Activated CD4-positive, alpha-beta T cell treated with anti-CD3 and anti-CD28 coated beads, Interleukin-2, Interleukin-6, amounts not matched to agents 100 ng/mL and 50 ng/mL, durations not matched to agents 16 hours and 8 hours (primary cell): Measurements from ENCODE around the gene MEF2D.

Experiments used
- DNase-seq: peaks from one replicate; pipeline ENCODE4 v3.0.0-alpha.2; 2020

Gene MEF2D

GRCh38 chr1:156439777-156440183 is 60.8 kb downstream of the MEF2D start:
- DNase-seq: no peak

- DNase-seq: no peak
Measured at GRCh38 chr1:156439036-156439776, 61.4 kb downstream of the MEF2D start.

- DNase-seq: no peak
Measured at GRCh38 chr1:156438278-156438987, 62.1 kb downstream of the MEF2D start.

GRCh38 chr1:156437037-156437867 is 63.3 kb downstream of the MEF2D start:
- DNase-seq: no peak

DNA sequence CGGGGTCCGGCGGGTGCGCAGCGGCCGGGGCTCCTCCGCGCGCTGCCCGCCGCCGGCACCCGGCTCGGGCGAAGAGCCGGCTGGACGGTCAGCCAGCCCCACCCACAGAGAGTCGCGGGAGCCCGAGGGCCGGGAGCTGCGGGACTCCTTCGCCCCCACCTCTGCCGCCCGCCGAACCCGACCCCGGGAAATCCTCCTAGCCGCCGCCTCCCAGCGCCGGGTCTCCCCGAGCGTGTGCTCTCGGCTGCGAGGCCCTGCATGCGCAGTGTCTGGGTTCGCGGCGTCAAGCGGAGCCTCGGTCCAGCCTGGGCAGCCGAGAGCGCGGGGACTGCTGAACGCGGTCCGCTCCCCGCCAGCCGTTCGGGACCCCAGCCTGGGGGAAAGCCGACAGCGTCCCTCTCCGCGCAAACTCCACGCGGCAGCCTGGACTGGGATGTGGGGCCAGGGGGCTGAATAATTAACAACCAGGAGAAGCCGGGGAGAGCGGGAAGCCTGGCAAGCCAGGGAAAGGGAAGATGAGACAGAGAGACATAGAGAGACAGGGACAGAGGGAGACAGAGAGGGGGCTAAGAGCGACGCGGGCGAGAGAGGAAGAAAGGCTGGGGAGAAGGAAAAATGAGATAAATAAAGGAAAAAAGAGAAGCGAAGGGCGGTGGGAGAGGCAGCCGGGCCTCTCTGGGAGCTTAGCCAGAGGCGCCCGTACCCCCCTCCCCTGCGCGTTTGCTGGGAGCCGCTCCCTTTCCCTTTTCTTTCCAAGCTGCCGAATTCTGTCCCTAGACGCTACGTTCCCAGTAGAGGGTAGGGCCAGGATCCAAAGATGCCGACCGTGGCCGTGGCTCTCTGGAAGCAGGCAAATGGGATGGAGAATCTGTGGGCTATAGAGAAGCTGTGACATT is 64.2 kb downstream of the MEF2D start:
- DNase-seq: no peak

GRCh38 chr1:156435545-156436140 is 64.9 kb downstream of the MEF2D start:
- DNase-seq: peak; percentile 26

DNA sequence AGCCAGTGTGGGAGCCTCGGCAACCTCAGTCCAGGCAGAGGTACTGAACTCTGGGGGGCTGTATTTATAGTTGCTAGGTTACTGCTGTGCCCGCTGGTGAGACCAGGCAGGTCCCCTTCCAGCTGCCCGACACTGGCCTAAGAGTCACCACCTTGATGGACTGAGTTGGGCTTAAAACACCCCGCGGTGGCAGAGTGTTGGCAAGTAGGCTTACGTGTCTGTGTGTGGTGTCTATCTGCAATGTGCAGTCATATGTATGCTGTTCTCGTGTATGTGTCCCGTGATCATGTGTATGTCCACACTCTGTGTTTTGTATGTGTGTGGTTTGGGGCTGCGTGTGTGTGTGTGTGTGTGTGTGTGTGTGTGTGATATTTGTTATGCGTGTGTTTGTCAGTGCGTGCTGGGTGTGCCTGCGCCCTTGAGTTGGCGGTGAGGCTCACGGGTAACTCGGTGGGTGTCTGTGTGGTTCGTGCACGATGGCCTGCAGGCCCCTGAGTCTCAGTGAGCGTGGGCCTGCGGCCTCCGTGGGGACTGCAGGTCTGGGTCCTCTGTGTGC is 65.5 kb downstream of the MEF2D start:
- DNase-seq: no peak

DNA sequence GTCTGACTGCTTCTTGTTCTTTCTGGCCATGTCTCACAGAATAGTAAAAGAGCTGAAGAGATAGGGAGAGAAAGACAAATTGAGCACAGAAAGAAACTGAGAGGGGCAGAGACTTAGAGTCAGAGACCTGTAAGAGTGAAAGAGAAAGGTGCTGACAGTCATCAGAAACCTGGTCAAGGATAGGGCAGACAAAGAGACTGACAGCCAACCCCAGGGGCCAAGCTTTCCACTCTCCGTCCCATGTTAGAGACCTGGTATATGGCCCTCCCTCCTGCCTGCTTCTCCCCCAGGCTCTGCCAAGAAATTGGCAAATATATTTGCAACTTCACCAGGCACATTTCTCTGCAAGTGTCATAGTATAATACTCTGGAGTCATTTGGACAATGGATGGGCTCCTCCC is 67.0 kb downstream of the MEF2D start:
- no peak for DNase-seq

DNA sequence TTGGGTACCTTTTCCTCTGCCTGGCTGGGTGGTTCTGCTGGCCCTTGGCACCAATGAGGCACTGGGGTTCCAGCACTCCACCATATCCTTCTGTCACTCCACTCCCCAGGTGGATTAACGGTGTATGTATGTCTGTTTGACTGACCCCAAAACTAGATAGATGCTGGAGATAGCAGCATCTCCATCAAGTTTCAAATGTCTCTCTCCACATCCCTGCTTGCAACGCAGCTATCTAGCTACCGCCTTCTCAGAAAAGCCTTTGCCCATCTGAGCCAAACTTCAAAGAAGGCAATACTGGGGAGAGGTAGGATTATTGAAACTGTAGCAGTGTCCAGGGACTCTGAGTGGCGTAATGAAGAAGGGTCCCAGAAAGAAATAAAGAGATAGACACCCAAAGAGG is 67.5 kb downstream of the MEF2D start:
- no peak for DNase-seq

GRCh38 chr1:156432669-156433018 is 67.9 kb downstream of the MEF2D start:
- DNase-seq: no peak

DNA sequence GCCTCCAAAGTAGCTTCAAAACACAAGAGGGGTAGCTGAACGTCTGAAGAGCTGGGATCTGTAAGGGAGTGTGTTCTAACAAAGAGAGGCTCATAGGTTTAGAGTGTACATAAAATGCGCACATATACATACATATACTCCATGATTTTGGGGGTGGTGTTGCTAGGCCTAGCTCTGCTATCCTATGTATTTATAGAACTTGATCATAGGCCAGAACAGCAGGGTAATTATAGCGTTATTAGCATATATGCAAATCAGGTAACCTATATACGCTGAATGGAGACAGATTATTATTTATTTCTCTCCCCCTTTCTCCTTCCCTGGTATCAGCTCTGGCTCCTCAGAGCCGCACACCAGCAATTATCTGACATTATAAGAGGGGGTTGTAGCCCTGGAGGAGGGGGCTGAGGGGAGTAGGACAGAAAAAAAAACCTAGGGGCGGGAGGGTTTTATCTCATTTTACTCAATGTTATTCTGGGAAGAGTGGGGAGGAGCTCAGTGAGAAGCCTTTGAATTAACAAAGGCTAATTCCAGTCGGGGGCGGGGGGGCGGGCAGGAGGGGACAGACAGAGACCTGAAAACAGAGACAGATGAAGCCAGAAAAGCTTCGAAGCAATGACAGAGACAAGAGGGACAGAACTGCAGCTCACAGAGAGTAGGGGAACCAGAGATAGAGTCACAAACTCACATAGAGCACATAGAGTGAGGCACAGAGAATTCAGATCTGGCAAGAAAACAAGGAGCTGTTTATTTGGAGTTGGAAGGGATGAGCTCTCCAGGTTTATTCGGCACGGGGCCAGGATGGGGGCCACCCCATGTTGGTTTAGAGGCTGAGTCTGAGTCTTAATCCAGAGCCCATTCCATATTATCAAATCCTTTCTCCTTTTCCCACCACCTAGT is 68.6 kb downstream of the MEF2D start:
- DNase-seq: no peak

- no peak for DNase-seq
Measured at GRCh38 chr1:156431366-156431765, 69.2 kb downstream of the MEF2D start.

DNA sequence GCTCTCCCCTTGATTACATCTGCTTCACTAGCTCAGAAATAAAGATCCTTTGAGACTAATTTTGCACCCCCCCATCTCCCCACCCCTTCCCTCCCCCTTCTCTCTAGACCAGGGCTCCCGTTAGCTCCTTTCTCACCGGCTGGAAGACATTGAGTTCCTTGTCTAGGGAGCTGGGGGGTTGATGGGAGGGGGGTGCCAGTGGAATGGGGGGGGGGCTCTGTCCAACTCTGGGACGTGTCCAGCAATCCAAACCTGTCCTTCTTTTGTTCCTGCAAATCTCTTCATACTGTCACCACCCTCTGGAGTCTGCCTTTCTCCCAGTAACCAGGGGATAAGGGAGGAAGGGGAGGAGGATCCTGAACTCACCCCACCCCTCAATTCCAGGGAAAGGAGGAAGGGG is 69.7 kb downstream of the MEF2D start:
- DNase-seq: no peak

DNA sequence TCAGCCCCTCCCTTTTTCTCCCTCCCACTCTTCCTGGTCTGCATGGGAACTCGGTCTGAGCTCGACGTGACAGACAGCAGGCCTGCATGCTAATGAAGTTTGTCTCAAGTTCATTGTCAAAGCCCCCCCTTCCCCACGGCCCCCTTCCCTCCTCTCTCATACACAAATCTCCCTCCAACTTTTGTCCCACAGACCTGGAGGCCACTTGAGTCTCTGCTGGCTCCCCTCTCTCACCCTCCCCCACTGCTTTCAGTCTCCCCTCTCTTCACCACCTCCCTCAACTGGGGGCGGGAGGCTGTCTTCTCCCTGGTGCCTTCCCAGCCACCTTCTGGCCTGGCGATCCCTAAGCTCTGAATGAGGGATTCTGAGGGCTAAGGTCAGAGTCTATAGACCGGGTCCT is 70.3 kb downstream of the MEF2D start:
- no peak for DNase-seq

DNA sequence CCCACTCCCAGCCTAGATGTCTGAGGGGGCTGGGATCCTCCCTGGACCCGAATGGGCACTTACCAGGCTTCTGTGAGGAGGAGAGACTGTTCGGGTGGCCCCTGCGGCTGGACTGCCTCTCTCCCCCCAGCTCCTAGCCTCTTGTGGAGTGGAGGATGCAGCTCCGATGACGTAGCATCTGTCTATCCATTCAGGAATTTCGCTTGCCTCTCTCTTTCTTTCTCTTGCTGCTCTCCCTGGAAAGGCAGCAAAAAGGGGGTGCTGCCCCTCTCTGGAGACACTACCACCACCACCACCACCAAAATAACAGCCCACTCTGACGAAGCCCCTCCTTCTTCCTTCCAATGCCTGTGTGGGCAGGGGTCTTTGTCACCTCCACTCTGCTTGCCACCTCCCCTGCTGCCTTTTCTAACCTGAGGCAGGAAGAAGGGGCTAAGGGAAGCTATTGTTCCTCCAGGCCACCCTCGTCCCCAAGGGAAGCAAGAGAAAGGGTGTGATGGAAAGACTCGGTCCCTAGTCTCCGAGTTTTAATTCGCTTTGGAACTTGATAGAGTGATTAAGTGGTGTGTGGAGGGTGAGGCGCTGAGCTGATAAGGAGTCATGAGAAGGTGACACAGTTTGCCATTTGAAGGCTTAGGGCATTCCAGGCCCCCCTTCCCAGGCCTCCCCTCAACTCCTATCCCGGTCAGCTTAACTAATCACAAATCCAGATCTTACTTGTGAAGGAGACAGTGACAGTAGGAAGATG is 71.1 kb downstream of the MEF2D start:
- no peak for DNase-seq

- no peak for DNase-seq
Measured at GRCh38 chr1:156428746-156429288, 71.8 kb downstream of the MEF2D start.

DNA sequence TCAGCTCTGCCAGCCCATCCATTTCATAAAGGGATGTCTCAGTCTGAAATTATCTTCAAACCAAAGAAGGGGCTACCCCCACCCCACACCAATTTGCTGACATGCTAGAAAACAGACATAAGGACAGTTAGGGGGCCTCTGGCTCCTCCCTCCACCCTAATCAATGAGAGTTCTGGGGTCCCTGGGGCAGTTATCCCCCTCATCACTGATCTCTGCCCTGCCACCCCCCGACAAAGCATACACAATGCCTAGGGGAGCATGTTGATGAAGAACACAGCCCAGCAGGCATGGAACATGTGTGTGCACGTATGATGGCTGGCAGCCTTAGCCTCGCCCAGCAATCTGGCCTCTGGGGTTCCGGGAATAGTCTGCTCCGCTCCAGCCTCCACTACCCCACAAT is 72.6 kb downstream of the MEF2D start:
- DNase-seq: no peak

DNA sequence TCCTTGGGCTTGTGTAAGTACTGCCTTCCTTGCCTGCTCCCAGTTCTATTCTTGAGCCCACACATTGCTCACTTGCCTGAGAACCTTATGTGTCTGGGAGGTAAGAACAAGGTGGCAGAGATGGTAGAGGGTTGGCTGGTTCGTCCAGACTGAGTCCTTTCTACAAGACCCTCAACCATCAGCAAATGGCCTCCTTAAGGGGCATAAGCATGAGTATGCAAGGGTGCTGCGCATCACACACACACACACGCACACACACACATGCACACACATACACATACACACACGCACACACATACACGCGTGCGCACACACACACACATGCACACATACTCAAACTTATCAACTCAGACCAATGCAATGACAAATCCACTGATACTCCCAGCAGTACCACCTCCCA is 74.6 kb downstream of the MEF2D start:
- DNase-seq: no peak

DNA sequence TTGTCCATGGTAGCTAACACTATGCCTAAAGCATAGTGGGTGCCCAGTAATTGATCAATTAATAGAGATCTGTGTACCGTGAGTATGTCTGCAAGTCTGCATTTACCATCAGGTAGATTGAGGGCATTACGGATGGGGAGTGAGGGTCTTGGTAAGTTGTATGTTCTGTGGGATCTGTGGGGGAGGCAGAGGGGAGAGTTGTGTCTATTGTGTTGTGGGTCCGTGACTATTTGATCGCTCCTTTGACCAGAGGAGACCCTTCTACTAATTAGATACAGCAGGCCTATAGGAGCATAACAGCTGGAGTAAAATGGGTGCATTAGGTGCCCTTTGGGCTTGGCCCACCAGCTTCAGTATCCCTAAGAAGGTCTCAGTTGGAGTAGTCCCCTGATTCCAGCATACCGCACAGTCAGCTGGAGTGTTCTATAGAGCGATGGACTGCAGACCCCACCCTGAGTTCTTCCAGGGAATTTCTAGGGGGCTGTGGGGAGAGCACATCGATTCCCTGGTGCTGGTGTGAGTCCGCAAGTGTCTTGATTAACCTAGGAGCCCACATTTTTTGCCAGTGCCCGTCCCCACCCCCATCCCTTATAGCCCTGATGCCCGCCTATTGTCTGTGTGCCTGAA is 75.7 kb downstream of the MEF2D start:
- no peak for DNase-seq
